HG02884 (cell line): ENCODE data around the gene APOB.

ENCODE experiments used
- ATAC-seq: cut with Tn5 transposase; IDR thresholded peaks from one replicate; pipeline ENCODE4 v1.9.1; 2021; ENCODE audit warnings: mild to moderate bottlenecking, moderate library complexity; ENCODE audit not compliant: unreplicated experiment

The APOB gene

GRCh38 chr2:20986024-20986939 lies 57.6 kb downstream of the APOB start:
- ATAC-seq, result no peak

- no peak for ATAC-seq
Observed at GRCh38 chr2:20985062-20985461, 58.8 kb downstream of the APOB start.

- ATAC-seq, result no peak
Observed at GRCh38 chr2:20984408-20984807, 59.5 kb downstream of the APOB start.

GRCh38 chr2:20983844-20984243 lies 60.0 kb downstream of the APOB start:
- no peak for ATAC-seq

- no peak for ATAC-seq
Observed at GRCh38 chr2:20982861-20983260, 61.0 kb downstream of the APOB start.

GRCh38 chr2:20977520-20978180 lies 66.2 kb downstream of the APOB start:
- no peak for ATAC-seq

- ATAC-seq, result no peak
Observed at GRCh38 chr2:20976527-20976926, 67.3 kb downstream of the APOB start.

GRCh38 chr2:20972792-20973565 lies 70.9 kb downstream of the APOB start:
- ATAC-seq, result no peak

GRCh38 chr2:20972110-20972509 lies 71.8 kb downstream of the APOB start:
- ATAC-seq, result no peak

- ATAC-seq, result no peak
Observed at GRCh38 chr2:20970068-20970467, 73.8 kb downstream of the APOB start.

GRCh38 chr2:20966061-20966595 lies 77.7 kb downstream of the APOB start:
- no peak for ATAC-seq

- no peak for ATAC-seq
Observed at GRCh38 chr2:20965221-20965620, 78.7 kb downstream of the APOB start.

GRCh38 chr2:20963867-20964266 lies 80.0 kb downstream of the APOB start:
- ATAC-seq, result no peak

- ATAC-seq, result peak; percentile 81
Observed at GRCh38 chr2:20962939-20963557, 80.8 kb downstream of the APOB start.

- no peak for ATAC-seq
Observed at GRCh38 chr2:20961858-20962257, 82.0 kb downstream of the APOB start.

GRCh38 chr2:20960003-20960402 lies 83.9 kb downstream of the APOB start:
- no peak for ATAC-seq

- ATAC-seq, result no peak
Observed at GRCh38 chr2:20959252-20959651, 84.6 kb downstream of the APOB start.

- no peak for ATAC-seq
Observed at GRCh38 chr2:20957788-20958525, 85.9 kb downstream of the APOB start.

GRCh38 chr2:20955277-20956026 lies 88.4 kb downstream of the APOB start:
- ATAC-seq, result no peak
